Muscle layer of colon (tissue), 2 donors: ENCODE results near the gene FRS2.
A peak's percentile ranks its signal among the peaks of the same experiment; 100 is the strongest.

Experiments
- H3K27ac ChIP-seq: one replicate; pipeline ENCODE4 v1.7.0; 2013; ENCODE audit warnings: low read depth, mild to moderate bottlenecking, low read length, moderate library complexity
- H3K27me3 ChIP-seq, 2 donors: one replicate each; pipeline ENCODE4 v1.7.0; 2013; ENCODE audit warnings: low read length in 2 of 2, mild to moderate bottlenecking in 2 of 2; ENCODE audit not compliant: insufficient read depth in 2 of 2, control insufficient read depth in 1 of 2
- H3K36me3 ChIP-seq: one replicate; pipeline ENCODE4 v1.7.0; 2013; ENCODE audit warnings: mild to moderate bottlenecking, low read length; ENCODE audit not compliant: insufficient read depth
- H3K4me1 ChIP-seq: one replicate; pipeline ENCODE4 v1.7.0; 2013; ENCODE audit warnings: mild to moderate bottlenecking, low read length; ENCODE audit not compliant: insufficient read depth
- H3K4me3 ChIP-seq, 2 donors: one replicate each; pipeline ENCODE4 v1.7.0; 2013; ENCODE audit warnings: low read length in 2 of 2, low read depth in 1 of 2, mild to moderate bottlenecking in 1 of 2, moderate library complexity in 1 of 2
- H3K9ac ChIP-seq: one replicate; pipeline ENCODE4 v1.7.0; 2013; ENCODE audit warnings: low read length
- H3K9me3 ChIP-seq: one replicate; pipeline ENCODE4 v1.7.0; 2013; ENCODE audit warnings: mild to moderate bottlenecking, low read length
- donor health status: abdominal sarcoma.
- donor health status: Adenocarcinoma of cecum.

Gene FRS2

DNA sequence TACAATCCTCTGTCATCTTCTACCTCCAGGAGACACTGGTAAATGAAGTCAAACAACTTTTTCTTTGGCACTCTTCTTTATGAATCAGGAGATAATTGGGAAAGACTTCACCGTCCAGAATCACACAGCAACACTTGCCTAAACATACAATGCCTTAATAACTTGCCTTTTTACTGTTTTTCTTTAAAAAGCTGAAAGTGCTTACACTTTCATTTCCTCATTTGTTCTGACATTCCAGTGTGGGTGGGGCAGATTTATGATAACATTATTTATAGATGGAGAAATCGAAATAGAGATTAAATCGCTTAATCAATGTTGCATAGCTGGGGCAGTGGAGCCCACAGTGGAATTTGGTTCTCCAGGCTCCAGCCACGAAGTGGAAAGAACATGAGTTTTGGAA lies 2.8 kb upstream of the FRS2 start:
- Histone ChIP-seq H3K4me3 (no peak overlapping the region), H3K36me3 (no peaks in the 10 kb centered on the region), H3K27me3 (no peaks in the 10 kb centered on the region), H3K9ac (no peak overlapping the region), H3K9me3 (no peaks in the 10 kb centered on the region), H3K4me1 (peaks cover 12% of the 10 kb centered on the region), H3K27ac (no peak overlapping the region)

- Histone ChIP-seq H3K9me3 (no peaks in the 10 kb centered on the region), H3K36me3 (no peaks in the 10 kb centered on the region), H3K4me3 (no peak overlapping the region), H3K9ac (no peak overlapping the region), H3K27me3 (no peaks in the 10 kb centered on the region), H3K27ac (no peak overlapping the region), H3K4me1 (peaks cover 23% of the 10 kb centered on the region)
Observed at GRCh38 chr12:69468237-69469026, 1.8 kb upstream of the FRS2 start.

DNA sequence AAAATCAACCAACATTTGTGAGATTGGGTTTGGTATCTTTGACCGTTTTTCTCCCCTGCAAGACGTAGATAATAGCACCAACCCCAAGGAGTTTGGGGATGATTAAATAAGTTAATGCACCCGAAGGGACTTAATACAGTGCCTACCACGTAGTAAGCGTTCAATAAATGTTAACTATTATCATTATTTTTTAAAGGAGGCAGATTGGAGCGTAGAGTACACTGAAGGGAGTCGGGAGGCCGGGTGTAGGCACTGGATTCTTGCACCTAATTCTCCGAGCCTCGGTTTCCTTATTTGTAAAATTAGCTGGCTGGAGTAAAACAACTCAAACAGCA lies 367 bp upstream of the FRS2 start:
- H3K4me1 ChIP-seq = peaks cover 37% of the 10 kb centered on the region
- H3K4me3 ChIP-seq = peak overlapping the region; percentile 92 to 96
- H3K9me3 ChIP-seq = no peaks in the 10 kb centered on the region
- H3K27me3 ChIP-seq = no peaks in the 10 kb centered on the region
- H3K36me3 ChIP-seq = no peaks in the 10 kb centered on the region
- peak overlapping the region; percentile 94 for H3K27ac ChIP-seq
- peak overlapping the region; percentile 85 for H3K9ac ChIP-seq

DNA sequence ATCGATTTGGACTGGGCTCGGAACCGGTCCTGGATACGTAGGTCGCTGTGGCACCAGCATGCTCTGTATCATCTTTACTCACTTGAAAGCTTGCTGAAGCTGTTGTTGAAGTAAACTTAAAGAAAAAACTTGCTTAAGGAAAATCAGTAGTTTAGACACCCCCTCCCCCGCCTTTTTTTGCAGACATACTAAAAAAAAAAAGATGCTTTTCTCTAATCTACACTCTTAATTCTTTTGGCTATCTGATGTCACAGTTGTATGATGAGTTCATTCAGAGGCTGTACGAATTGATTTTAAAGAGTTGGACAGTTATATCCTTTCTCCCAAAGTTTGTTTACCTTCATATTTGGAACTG lies 865 bp downstream of the FRS2 start:
- Histone ChIP-seq H3K4me3 (peak overlapping the region; percentile 92 to 96), H3K9me3 (no peaks in the 10 kb centered on the region), H3K4me1 (peaks cover 49% of the 10 kb centered on the region), H3K9ac (peak overlapping the region; percentile 85), H3K27me3 (no peaks in the 10 kb centered on the region), H3K36me3 (no peaks in the 10 kb centered on the region), H3K27ac (peak overlapping the region; percentile 94)

DNA sequence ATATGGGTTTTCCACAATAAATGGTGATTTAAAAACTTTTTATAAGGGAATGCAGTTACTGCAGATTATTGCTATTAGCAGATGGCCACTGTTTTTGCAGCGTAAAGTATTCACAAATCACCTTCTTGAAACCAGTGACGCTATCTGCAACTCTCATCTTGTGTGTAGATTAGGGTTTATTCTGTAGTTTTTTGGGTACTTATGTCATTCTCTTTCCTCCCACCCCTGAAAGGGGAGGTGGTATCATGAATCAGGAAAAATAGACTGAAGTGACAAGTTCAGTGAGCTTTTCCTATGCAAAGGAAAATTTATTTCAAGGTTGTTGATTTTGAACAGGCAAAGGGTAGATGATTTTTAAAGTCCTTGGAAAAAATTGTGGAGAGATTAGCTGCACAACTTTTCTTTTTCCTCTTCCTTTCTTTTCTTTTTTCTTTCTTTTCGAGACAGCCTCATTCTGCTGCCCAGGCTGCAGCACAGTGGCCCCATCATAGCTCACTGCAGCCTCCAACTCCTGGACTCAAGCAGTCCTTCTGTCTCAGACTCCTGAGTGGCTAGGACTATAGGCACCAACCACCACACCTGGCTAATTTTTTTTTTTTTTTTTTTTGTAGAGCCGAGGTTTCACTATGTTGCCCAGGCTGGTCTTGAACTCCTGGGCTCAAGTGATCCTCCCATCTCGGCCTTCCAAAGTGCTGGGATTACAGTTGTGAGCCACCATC lies 1.6 kb downstream of the FRS2 start:
- no peaks in the 10 kb centered on the region for H3K27me3 ChIP-seq
- no peaks in the 10 kb centered on the region for H3K9me3 ChIP-seq
- H3K36me3 ChIP-seq = no peaks in the 10 kb centered on the region
- H3K4me1 ChIP-seq = peaks cover 52% of the 10 kb centered on the region
- H3K4me3 ChIP-seq = peak overlapping the region; percentile 92 to 96
- peak overlapping the region; percentile 85 for H3K9ac ChIP-seq
- no peak overlapping the region for H3K27ac ChIP-seq

DNA sequence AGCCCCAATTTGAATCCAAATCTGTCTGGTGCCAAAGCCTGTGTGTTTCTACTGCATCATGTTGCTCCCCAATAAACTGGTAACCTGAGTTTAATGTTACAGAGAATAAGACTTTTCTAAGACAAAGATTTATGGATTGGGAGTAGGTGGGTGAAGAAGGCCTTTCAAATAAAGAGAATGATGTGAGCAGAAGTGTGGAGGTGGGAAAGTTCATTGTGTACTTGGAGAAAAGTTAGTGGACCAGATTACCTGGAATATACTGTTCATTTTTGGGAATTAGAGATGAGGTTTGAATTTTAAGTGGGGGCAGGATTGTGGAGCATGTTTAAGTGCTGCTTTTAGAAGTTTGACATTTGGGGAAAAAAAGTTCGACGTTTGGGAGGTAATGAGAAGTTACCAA lies 3.1 kb downstream of the FRS2 start:
- peaks cover 52% of the 10 kb centered on the region for H3K4me1 ChIP-seq
- no peaks in the 10 kb centered on the region for H3K36me3 ChIP-seq
- no peaks in the 10 kb centered on the region for H3K9me3 ChIP-seq
- no peaks in the 10 kb centered on the region for H3K27me3 ChIP-seq
- no peak overlapping the region for H3K27ac ChIP-seq
- no peak overlapping the region for H3K9ac ChIP-seq
- no peak overlapping the region for H3K4me3 ChIP-seq

DNA sequence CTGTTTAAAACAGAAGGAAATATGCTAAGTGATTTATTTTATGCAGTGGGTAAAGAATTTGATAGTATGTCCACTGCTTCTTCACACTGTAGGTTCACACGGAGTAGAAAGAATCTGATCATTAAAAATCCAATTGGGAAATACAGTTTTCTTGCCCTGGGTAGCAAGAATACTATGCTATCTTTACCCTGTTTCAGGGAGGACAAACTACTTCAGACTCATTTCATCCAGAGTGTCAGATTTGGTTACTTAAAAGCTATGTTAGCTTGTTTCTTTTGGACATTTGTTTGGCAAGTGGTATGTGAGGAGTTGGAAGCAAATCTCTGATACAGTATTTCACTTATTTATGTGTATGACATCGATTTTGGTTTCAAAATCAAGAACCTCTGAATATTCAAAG lies 4.3 kb downstream of the FRS2 start:
- Histone ChIP-seq H3K9me3 (no peaks in the 10 kb centered on the region), H3K36me3 (no peaks in the 10 kb centered on the region), H3K27me3 (no peaks in the 10 kb centered on the region), H3K4me1 (peaks cover 52% of the 10 kb centered on the region), H3K27ac (no peak overlapping the region), H3K9ac (no peak overlapping the region), H3K4me3 (no peak overlapping the region)

GRCh38 chr12:69475237-69475975 lies 5.2 kb downstream of the FRS2 start:
- Histone ChIP-seq H3K36me3 (no peaks in the 10 kb centered on the region), H3K9me3 (no peaks in the 10 kb centered on the region), H3K9ac (peak overlapping the region; percentile 44), H3K27me3 (no peaks in the 10 kb centered on the region), H3K4me1 (peaks cover 52% of the 10 kb centered on the region), H3K27ac (peak overlapping the region; percentile 27), H3K4me3 (peak overlapping the region in 1 of 2 donors; percentile 38)

DNA sequence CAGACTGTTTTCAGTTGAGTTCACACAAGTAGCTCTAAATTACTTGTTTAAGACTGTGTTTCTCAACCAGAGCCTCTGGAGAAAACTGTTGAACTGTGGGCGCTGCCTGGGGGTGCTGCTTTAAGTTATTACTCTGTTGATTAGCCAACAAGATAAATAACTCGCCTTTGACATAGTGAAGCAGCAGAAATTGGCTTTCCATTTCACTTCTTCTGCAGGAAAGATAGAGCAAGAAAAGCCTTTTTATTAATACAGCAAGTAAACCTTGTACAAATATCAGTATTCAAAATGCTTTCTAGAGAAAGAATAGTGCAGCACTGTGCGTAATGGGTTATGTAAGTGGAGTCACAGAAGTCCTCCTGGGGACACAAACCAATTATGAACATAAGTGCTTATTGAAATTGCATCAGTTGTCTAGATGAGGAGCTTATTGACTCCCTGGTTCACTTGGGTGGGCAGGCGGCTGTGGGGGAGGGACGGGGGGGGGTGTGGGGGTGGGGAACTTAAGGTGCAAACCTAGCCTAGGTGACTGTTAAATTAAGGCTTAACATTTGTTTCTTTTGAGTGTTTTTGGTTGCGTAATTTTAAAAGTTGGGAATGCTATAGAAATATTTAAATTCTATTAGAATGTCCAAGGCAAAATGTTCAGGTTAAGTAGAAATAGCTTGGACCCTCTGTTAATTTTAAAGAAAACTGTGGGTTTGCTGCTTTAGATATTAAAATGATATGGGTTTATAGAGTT lies 6.3 kb downstream of the FRS2 start:
- Histone ChIP-seq H3K27me3 (no peaks in the 10 kb centered on the region), H3K9ac (peak overlapping the region; percentile 5), H3K36me3 (no peaks in the 10 kb centered on the region), H3K4me3 (no peak overlapping the region), H3K27ac (peak overlapping the region; percentile 27), H3K9me3 (no peaks in the 10 kb centered on the region), H3K4me1 (peaks cover 49% of the 10 kb centered on the region)

DNA sequence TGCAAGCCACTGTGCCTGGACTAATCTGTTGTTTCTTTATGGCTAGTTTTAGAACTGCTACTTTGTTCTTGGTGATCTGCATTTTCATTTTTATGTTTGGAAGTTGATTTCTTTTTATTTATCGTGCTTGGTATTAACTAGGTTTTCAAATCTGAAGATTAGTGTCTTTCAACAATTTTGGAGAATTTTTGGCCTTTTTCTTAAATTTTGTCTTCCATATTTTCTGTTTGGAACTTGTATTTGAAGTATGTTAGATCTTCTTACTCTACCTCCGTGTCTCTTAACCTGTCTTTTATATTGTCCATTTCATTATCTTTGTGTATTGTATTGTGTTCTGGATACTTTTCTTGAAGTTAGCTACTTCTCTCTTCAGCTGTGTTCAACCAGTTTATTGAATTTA lies 9.5 kb downstream of the FRS2 start:
- Histone ChIP-seq H3K27ac (no peak overlapping the region), H3K4me1 (peaks cover 28% of the 10 kb centered on the region), H3K4me3 (no peak overlapping the region), H3K9ac (no peak overlapping the region), H3K36me3 (no peaks in the 10 kb centered on the region), H3K27me3 (no peaks in the 10 kb centered on the region), H3K9me3 (no peaks in the 10 kb centered on the region)

DNA sequence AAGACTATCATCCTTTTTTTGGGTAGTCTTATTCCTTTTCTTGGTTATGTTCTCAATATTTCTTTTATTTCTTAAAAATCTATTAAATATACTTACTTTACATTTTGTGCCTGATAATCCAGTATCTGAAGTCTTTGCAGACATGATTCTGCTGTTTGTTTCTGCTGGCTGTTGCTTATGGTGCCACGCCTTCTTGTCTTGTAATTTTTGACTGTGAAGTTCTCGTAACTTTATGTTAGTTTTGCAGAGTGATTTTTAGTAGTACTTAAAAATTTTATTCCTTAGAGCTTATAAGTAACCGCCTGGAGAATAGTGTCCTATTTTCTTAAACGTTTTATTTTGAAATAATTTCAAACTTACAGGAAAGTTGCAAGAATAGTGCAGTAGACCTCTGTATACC lies 10.5 kb downstream of the FRS2 start:
- no peaks in the 10 kb centered on the region for H3K9me3 ChIP-seq
- no peak overlapping the region for H3K27ac ChIP-seq
- H3K4me3 ChIP-seq = no peak overlapping the region
- H3K4me1 ChIP-seq = peaks cover 18% of the 10 kb centered on the region
- no peaks in the 10 kb centered on the region for H3K27me3 ChIP-seq
- no peaks in the 10 kb centered on the region for H3K36me3 ChIP-seq
- no peak overlapping the region for H3K9ac ChIP-seq
